Transverse colon (tissue), 4 donors: Measurements from ENCODE around the gene LMBR1.

Experiments used
- CTCF ChIP-seq, 5 experiments: fragments of 200-600 bp in 3 of 5; fragments of 450-650 bp in 2 of 5; sonication (generic) in 3 of 5; IDR thresholded peaks; 1 replicate in 2 of 5; 2 replicates in 3 of 5; pipeline ENCODE4 v1.5.1; 2016 to 2017; ENCODE audit warnings: antibody characterized with exemption in 5 of 5, inconsistent platforms in 3 of 5, mild to moderate bottlenecking in 2 of 5, moderate library complexity in 1 of 5
- POLR2AphosphoS5 ChIP-seq, 3 donors: sonication (generic); formaldehyde crosslinking; IDR thresholded peaks; one replicate each; pipeline ENCODE4 v1.6.1; 2016; ENCODE audit warnings: antibody characterized with exemption in 3 of 3

- TF ChIP-seq POLR2AphosphoS5 (IDR thresholded peaks at IDR 0.05) (no peak), CTCF (IDR thresholded peaks at IDR 0.05) (no peak)
These were observed 235.3 kb downstream of the LMBR1 start for GRCh38 chr7:156657681-156658080.
